KG1 (cell line): ENCODE measurements around the gene CCP110.

Experiments
- DNase-seq: peaks from one replicate; lab custom pipeline; 2025; lab: John Stamatoyannopoulos, UW

The CCP110 gene

DNA sequence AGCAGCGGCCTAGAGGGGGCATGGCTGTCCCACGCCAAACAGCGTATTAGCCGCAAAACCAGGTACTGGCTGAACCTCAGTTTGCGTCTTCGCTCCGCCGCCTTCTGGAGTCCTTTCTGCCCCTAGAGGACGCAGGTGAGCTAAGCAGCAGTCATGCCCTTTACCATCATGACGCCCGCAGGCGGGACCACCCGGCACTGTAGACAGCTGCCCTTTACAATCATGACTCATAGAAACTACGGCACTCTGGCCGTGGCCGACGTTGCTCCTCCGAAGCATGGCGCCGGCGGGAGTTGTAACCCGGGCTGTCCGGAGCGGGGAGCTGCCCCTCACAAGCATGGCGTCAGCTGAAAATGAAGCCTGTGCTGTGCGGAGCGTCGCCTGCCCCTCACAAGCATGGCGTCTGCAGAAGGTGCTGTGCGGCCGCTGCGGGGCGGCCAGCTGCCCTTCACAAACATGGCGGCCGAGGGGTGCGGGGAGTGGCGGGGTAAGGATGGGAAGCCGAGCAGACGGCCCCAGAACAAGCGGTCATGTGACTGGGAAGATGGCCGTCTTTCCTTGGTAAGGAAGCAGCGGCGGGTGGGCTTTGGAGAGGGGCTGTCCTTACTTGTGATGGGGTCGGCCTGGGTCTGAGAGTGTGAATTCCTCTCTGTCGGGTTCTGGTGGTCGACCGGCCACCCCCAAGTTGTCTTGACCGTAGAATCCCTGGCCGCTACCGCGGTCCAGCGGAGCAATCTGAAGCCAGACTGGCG is 31.6 kb downstream of the CCP110 start, which contains the start of gene VPS35L:
TSS of gene VPS35L (plus strand) at position 518 of the 752 bp plus-strand sequence. CDS start at position 545, 27 bp downstream.
- DNase-seq = peak; percentile 91

DNA sequence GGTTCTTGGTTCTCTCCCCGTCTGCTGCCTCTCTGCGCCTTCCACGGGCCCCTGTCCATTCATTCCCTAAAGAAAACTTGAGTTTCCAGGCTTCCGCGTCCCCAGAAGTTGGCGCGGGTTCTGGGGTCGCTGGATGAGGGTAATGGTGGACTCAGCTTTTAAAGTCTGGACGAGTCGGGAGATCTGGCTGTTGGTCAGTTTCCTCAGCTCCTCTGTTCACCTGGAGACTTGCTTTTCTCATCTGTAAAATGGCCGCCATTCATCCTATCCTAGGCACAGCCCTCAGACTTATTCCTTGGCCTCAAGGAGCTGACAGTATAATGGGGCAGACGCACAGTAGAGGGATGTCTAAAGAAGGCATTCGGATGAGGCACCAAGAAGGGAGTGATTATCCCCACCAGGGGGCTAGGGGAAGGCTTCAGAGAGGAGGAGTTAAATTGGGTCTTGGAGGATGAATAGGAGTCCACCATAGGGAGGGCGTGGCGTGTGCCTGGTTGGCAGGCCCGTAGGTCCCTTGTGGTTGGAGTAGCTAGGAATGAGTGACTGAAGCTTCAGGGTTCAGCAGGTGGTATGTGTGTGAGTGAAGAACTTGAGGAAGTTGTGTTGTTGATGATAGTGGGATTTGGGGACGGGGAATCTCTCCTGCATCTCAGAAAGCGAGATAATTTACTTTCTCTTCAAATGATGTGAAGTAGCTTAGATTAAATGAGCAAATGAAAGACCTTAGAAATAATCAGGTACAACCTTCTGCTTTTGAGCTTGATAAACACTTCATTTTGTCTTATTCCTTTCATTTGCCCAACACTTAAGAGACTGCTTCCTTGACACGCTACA is 32.4 kb downstream of the CCP110 start:
- peak; percentile 59 for DNase-seq

DNA sequence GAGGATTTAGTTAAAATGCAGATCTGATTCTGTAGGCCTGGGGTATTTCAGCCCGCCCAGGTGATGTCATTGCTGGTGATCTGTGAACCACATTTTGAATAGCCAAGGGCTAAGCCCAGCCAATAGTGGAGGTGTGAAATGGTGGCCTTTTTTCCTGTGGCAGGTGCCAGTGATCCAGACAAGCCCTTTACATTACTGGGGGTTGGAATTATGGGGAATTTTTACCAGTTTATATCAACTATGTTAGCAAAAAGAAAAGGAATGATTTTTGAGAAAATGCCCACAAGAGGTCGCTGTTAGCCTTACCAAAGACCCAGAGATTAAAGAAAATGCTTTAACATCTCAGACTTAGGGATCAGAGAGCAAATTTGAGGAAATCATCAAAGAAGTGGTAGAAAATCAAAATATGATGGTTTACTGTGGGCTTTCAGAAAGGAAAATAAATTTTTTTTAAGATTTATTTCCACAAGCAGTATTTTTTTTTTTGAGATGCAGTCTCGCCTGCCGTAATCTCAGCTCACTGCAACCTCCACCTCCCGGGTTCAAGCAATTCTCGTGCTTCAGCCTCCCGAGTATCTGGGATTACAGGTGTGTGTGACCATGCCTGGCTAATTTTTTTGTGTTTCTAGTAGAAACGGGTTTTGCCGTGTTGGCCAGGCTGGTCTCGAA is 35.6 kb downstream of the CCP110 start:
- peak; percentile 28 for DNase-seq

DNA sequence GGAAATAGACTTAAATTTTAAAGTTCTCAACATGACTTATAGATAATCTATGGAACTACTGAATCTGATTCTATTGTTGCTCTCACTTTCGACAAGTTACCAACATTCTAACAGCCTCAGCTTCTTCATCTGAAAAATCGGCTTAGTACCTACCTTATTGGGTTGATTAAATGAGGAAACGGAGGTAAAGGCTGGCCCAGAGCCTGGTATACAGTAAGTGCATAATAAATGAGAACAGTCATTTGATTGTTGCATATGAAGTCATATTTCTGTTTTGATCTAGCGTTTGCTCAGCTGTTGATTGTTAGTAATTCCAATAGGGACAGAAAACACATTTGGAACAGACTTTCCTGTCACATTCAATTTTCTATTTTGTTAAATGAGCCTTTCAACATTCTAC is 36.3 kb downstream of the CCP110 start:
- DNase-seq = no peak

GRCh38 chr16:19563377-19563776 is 39.6 kb downstream of the CCP110 start:
- no peak for DNase-seq

- DNase-seq = no peak
Observed at GRCh38 chr16:19566362-19566761, 42.6 kb downstream of the CCP110 start.

GRCh38 chr16:19567560-19567959 is 43.8 kb downstream of the CCP110 start:
- DNase-seq = no peak

GRCh38 chr16:19573997-19574396 is 50.3 kb downstream of the CCP110 start:
- DNase-seq = no peak

DNA sequence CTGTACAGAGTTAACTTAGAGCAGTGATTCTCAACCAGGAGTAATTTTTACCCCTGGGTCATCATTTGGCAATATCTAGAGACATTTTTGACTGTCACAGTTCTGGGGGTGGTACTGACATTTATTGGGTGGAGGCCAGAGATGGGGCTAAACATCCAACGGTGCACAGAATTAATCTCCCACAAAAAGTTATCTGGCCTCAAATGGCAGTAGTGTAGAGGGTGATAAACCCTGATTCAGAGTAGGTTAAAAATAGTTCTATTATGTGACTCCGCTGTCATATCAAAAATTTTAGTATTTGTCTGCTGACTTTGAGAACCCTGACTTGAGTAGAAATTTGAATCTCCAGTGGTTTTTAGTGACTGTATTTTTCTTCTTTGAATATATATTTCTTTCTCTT is 50.9 kb downstream of the CCP110 start:
- no peak for DNase-seq

- no peak for DNase-seq
Observed at GRCh38 chr16:19578378-19578971, 54.7 kb downstream of the CCP110 start.

DNA sequence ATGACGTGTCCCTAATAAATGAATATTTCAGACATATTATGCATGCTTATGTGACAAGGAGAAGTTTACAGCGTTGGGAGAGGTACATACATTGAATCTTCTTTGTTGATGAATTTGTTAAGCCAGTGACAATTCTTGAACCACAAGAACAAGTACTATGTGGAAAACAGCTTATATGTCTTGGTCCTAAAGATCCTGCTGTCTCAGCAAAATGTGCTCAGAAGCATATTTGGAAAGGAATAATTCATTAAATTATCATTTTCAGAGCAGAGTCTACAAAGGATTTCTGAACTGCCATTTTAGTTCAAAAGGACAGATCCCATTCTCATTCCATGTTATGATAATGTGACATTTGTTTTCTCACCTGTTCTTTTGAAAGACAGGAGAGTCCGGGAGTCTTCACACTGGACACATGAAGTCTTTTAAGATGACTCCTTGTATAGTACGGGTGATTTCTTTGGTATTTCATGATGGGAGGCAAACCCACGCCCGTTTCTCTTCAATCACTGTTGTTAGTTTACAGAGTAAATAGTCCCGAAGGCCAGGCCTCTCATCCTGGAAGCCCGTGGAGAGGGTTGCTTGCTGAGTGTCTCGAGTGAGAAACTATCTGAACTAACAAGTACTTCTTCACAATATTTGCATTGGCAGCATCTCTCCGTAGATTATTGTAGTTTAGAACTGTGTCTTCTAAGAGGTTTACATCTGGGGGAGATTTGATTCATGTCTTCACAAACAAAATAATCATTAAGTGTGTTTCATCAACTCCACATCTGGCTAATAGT is 58.5 kb downstream of the CCP110 start:
- no peak for DNase-seq

DNA sequence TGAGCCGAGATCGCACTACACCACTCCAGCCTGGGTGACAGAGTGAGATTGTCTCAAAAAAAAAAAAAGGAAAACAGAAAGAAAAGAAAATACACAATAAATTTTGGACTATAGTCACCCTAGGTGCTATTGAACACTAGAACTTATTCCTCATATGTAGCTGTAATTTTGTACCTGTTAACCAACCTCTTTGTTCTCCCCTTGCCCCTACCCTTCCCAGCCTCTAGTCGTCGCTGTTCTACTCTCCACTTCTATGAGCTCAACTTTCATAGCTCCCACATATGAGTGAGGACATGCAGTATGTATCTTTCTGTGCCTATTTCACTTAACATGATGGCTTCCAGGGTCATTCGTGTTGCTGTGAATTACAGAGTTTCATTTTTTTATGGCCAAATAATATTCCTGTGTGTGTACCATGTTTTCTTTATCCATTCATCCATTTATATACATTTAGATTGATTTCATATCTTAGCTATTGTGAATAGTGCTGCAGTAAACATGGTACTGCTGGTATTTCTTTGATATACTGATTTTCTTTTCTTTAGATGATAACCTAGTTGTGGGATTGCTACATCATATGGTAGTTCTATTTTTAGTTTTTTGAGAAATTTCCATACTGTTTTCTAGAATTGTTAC is 60.0 kb downstream of the CCP110 start:
- no peak for DNase-seq

- DNase-seq = no peak
Observed at GRCh38 chr16:19588661-19589060, 64.9 kb downstream of the CCP110 start.

GRCh38 chr16:19589106-19589505 is 65.4 kb downstream of the CCP110 start:
- no peak for DNase-seq

GRCh38 chr16:19589771-19590302 is 66.1 kb downstream of the CCP110 start:
- no peak for DNase-seq

DNA sequence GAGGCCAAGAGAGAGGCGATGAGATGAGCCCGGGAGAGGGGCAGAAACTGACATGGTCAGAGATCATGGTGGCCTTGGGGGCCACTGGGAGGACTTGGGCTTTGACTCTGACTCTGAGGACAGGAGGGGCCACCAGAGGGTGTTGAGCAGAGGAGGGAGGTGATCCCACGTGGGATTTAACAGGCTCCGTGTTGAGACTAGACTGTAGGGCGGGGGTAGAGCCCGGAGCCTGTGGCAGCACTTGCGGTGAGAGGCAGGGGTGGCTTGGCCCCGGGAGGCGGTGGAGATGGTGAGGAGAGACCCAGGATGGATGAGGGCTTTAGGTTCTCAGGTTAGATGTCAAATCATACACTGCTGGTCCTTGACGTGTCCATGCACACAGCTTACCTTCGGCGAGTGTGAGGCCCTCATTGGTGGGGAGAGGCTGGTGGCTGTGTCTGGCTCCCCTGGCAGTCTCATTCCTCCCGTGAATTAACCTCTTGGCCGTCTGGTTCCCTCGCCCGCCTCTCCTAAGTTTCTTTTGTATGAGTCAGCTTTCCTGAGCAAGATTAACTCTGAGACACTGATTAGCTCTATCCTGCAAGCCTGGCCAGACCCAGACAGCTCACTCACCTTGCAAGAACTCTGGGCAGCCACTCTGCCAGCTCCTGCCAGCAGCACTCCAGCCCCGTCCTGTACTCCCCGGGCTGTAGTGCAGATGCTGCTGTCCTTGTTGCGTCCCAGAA is 71.5 kb downstream of the CCP110 start:
- DNase-seq = no peak

GRCh38 chr16:19598805-19599510 is 75.2 kb downstream of the CCP110 start:
- no peak for DNase-seq

GRCh38 chr16:19599968-19600716 is 76.4 kb downstream of the CCP110 start:
- DNase-seq = no peak
